GM18498 (cell line): ENCODE measurements around the gene ZNF277.
"Not testable (repeated sequence)": the region's sequence is repeated elsewhere in the genome, so short reads cannot be mapped to it uniquely, and the experiment has no call there.

Experiments
- ATAC-seq: cut with Tn5 transposase; IDR thresholded peaks from one replicate; pipeline ENCODE4 v1.9.1; 2021; ENCODE audit warnings: mild to moderate bottlenecking, moderate library complexity; ENCODE audit not compliant: unreplicated experiment

The ZNF277 gene

DNA sequence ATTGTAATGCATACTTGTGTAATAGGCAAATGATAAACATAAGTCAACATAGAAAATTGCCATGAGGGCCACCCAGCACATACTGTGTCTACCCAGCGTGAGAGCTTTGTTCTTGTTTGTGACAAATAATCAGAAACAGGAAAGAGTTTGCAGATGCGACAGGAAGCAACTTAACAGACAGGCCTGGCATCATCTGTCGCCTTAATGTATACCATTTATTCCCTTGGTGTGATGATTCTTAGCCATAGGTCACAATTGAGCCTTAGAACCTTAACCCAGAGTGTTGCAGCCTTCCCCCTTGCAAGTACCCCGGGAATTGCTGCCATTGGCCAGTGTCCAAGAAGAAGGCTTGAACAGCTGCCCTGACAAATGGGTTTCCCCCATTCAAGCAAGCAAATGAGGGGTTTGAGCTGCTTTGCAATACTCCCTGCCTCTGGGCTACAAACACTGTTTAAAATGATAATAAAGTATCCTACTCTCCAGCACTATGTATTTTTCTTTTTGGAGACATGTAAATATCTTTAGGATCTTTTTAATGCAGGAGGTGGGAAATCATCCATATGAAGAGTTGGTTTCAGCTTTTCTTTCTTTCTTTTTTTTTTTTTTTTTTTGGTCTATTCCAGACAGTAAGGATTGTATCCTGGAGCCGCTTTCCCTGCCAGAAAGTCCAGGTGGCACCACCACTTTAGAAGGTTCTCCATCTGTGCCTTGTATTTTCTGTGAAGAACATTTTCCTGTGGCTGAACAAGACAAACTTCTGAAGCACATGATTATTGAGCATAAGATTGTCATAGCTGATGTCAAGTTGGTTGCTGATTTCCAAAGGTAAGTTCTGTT lies 80.0 kb downstream of the ZNF277 start:
- ATAC-seq, result peak; percentile 77

DNA sequence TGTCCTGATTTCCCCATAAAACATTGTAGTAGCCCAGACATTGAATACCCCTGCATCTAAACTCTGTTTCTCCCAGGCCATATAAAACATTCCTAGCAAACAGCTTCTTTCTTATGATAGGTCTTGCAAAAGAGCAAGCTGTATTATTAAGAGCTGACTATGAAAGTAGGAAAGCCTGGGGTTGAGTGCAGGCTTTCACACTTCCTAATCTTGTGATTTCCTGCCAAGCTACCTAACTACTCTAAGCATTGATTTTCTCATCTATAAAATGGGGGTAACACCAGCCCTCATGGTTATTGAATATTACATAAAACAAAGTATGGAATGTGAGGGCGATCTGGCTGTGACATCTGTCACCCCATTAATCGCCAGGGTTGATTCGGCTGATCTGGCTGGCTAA lies 81.8 kb downstream of the ZNF277 start:
- no peak for ATAC-seq

GRCh38 chr7:112290065-112290464 lies 83.6 kb downstream of the ZNF277 start:
- no peak for ATAC-seq

- ATAC-seq, result no peak
Observed at GRCh38 chr7:112292162-112292561, 85.7 kb downstream of the ZNF277 start.

DNA sequence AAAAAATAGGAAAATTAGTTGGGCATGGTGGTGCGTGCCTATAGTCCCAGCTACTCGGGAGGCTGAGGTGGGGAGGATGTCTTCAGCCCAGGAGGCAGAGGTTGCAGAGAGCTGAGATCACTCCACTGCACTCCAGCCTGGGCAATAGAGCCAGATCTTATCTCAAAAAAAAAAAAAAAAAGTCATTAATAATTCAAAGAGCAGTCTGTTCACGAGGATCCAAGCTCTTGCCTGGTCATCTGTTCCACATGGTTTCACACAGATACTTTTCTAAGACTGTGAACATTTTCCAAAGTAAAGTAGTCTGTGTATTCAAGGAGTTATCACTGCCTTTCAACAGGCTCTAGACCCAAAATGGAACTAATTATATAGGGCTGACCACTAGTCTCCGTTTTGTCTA lies 86.9 kb downstream of the ZNF277 start:
- no peak for ATAC-seq

GRCh38 chr7:112296432-112296831 lies 89.9 kb downstream of the ZNF277 start:
- no peak for ATAC-seq

DNA sequence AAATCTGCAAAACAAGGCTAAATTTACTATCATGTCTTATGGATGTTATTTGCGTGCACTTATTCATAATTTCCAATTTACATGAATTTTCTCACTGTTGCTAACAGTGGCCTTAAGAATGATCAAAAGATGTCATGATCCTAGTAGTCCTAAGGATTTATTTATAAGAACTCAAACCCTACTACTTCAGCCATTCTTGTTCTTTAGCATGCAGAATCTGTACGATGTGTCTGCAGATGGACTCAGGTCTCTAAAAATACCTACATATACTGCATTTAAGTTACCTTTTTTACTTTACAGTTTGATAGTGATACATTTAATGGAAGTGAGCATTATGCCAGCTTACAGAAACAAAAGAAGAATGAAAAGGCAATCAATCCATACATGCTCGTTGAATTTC lies 91.2 kb downstream of the ZNF277 start:
- ATAC-seq, result no peak

DNA sequence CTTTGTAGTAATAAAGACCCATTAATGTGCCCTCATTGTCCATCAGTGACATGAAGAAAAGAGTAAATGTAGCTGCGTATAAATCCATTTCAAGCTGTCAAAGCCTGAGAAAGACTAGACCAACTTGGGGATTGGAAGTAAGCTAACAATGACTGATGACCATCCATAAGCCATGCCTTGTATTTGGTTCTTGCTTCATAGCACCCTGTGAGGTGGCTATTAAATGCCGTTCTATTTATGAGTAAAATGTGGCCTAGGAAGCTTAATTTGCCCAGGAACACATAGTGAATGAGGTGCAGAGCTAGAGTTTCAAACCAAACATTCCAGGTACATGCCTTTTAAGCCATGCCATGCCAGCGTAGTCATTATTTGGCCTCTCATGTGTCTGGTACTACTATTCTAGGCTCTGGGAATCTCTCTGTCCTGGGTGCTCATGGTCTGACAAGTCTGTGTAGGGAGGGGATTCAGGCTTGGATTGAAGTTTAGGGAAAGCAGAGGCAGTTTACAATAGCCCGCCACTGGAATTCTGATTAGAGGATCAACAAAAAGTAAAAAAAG lies 92.1 kb downstream of the ZNF277 start:
- ATAC-seq, result no peak

DNA sequence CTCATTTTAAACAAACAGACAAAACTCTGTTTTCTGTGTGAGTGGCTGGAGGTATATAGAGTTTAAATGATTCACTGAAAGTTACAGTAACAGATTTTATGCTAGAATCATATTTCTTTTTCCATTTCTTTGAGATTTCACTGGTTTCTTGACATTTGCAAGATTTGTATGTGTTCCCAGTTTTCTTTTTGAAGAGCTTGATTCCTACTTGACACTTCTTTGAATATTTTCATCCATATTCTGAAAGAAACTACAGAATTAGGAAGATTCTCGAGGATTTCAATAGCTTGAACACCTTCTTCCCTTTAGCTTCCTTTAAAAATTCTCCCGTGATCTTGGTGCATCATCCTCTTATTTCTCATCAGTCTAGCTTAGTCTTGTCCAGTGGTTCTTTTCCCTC lies 93.6 kb downstream of the ZNF277 start:
- ATAC-seq, result no peak

DNA sequence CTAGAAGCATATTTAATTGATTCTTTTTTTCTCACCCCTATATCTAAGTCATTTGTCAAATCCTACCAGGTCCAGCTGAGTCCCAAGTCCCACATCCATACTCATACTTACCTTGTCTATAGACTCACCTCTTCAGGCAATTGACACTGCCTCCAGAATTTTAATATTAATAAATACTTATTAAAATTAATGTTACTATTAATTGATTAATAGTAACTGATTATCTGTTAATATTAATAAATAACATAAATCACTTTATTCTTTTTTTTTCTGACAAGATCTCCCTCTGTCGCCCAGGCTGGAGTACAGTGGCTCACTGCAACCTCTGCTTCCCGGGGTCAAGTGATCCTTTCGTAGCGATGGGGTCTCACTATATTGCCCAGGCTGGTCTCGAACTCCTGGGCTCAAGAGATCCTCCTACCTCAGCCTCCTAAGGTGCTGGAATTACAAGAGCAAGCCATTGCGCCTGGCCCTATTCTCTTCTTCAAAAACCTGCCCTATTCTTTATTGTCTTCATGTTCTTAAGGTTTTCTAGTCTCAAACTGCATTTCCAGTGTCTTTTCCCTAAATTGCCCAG lies 94.4 kb downstream of the ZNF277 start:
- no peak for ATAC-seq

GRCh38 chr7:112302566-112302965 lies 96.1 kb downstream of the ZNF277 start:
- ATAC-seq, result no peak

- ATAC-seq, result no peak
Observed at GRCh38 chr7:112306903-112307302, 100.4 kb downstream of the ZNF277 start.

DNA sequence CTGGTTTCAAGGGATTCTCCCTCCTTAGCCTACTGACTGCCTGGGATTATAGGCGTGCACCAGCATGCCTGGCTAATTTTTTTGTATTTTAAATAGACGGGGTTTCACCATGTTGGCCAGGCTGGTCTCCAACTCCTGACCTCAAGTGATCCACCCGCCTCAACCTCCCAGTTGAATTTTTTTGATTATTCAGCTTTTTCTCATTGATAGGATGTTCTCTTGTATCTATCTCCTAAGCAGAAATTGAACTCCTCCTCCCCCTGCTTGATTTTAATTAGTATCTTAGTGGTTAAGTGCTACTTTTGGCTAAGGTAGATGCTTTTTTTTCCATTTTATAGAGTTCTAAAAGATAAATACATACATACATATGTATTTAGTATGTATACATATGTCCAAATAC lies 101.0 kb downstream of the ZNF277 start:
- ATAC-seq, result no peak

GRCh38 chr7:112308974-112309373 lies 102.5 kb downstream of the ZNF277 start:
- ATAC-seq, result no peak

DNA sequence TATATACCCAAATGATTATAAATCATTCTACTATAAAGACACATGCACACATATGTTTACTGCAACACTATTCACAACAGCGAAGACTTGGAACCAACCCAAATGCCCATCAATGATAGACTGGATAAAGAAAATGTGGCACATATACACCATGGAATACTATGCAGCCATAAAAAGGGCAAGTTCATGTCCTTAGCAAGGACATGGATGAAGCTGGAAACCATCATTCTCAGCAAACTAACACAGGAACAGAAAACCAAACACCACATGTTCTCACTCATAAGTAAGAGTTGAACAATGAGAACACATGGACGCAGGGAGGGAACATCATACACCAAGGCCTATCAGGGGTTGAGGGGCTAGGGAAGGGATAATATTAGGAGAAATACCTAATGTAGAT lies 110.3 kb downstream of the ZNF277 start:
- ATAC-seq, result not testable (repeated sequence)

GRCh38 chr7:112322070-112322469 lies 115.6 kb downstream of the ZNF277 start:
- ATAC-seq, result no peak

GRCh38 chr7:112327566-112327965 lies 121.1 kb downstream of the ZNF277 start:
- no peak for ATAC-seq

- ATAC-seq, result no peak
Observed at GRCh38 chr7:112331492-112331891, 125.0 kb downstream of the ZNF277 start.

DNA sequence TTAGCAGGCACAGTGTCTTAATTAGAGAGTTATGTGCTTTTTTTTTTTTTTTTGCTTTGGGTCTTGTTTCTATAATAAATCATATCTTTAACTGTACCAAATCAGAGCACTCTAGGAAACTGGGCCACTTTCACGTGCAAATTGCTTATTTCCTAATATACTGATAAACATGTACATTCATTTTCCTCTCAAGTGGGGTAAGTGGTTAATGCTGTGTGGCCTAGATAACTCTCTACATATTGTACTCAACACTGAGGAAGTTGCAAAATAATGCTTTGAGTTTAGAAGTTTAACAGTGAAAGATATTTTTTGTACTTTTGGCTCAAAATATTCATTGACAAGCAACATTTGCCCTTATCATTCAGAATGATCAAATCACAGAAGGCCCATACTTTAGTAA lies 127.9 kb downstream of the ZNF277 start:
- no peak for ATAC-seq

DNA sequence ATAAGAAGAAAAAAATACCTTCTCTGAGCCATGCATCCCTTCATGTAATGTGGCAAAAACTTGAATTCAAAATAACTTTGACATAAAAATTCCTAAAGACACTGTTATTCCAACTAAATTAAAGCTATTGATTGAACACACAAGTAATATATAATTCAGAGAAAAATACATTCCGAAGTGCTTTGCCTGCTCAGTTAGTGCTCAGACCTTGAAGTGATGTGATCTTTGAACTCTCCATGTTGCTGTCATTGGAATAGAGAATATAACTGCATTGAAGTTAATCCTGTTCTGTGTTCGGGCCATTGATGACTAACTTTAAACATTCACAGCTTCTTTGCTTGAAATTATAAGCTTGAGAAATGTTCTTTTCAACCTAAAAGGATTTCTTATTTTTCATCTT lies 129.8 kb downstream of the ZNF277 start:
- ATAC-seq, result no peak

DNA sequence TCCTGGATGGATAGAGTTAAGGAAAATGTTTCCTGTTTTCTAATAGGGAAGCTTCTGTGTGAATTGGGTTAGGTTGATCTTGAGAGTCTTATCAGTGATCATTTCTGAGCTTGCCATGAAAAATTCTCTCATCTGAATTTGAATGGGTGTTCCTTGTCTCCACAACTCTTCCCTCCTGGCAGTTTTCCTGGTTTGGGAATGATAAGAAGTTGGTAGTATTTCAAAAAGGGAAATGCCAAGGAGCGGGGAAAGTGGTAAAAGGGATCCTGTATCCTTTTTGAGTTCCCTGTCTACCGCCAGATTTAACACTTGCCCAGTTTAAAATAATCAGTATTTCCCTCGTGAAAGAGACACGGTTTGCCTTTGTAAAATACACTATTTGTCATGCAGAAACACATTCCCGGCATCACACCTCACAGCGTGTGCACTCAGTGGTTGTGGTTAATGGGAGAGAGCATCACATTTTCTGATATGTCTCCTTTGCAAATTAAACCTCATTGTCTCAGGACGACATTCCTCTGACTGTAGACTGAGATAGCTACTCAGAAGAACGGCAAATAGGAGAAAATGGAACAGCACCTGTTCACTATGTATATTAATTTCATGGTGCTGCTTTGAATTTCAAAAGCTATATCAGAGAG lies 130.6 kb downstream of the ZNF277 start:
- no peak for ATAC-seq

- no peak for ATAC-seq
Observed at GRCh38 chr7:112337892-112338291, 131.4 kb downstream of the ZNF277 start.
